IMR-90 (cell line): ENCODE measurements around the gene IGF1R. TPM values are rescaled to one million over a fixed set of nuclear protein-coding genes. Genes with fewer than 3 reads are reported as not detected.

Experiments
- ATAC-seq: fragments of 200-7000 bp; cut with Tn5 transposase; 2 replicates; pipeline ENCODE4 v1.9.1; 2020; ENCODE audit warnings: low read depth, mild to moderate bottlenecking, moderate library complexity
- BruUV-seq: library from RNA; stranded (reverse); fragments of 400-500 nt; replicated peaks from 2 replicates; lab custom pipeline; 2021; lab: Mats Ljungman, UMichigan
- CTCF ChIA-PET: fragments of 300-600 bp; formaldehyde crosslinking; extraction: SDS; loops from one replicate; lab custom pipeline; 2021; ENCODE audit warnings: antibody characterized with exemption; lab: Yijun Ruan, JAX
- POLR2A ChIA-PET: fragments of 300-600 bp; sonication (Branson Sonifier 250); formaldehyde crosslinking; loops from one replicate; lab custom pipeline; 2022; ENCODE audit warnings: antibody characterized with exemption; ENCODE audit not compliant: unreplicated experiment; lab: Charles Lee
- DNase-seq: peaks from one replicate; pipeline ENCODE4 v3.0.0; 2013
- H2AFZ ChIP-seq: replicated peaks from 2 replicates; pipeline ENCODE3; 2013; ENCODE audit warnings: low read length, mild to moderate bottlenecking; ENCODE audit not compliant: poor library complexity
- H2AK5ac ChIP-seq: 2 replicates; pipeline ENCODE4 v1.6.1; 2013; ENCODE audit warnings: low read depth, low read length, inconsistent platforms
- H2AK9ac ChIP-seq: replicated peaks from 2 replicates; pipeline ENCODE3; 2013; ENCODE audit warnings: mild to moderate bottlenecking, low read depth, low read length, moderate library complexity; ENCODE audit not compliant: poor library complexity
- H2BK120ac ChIP-seq: 2 replicates; pipeline ENCODE4 v1.6.1; 2013; ENCODE audit warnings: low read depth, low read length, inconsistent platforms
- H2BK15ac ChIP-seq: 3 replicates; pipeline ENCODE4 v1.6.1; 2013; ENCODE audit warnings: low read depth, low read length, inconsistent platforms
- H2BK20ac ChIP-seq: 2 replicates; pipeline ENCODE4 v1.6.1; 2013; ENCODE audit warnings: low read depth, mild to moderate bottlenecking, inconsistent platforms, low read length, moderate library complexity
- H2BK5ac ChIP-seq: 2 replicates; pipeline ENCODE4 v1.6.1; 2013; ENCODE audit warnings: mild to moderate bottlenecking, low read depth, low read length, inconsistent platforms; ENCODE audit not compliant: poor library complexity, severe bottlenecking
- H3K14ac ChIP-seq: replicated peaks from 2 replicates; pipeline ENCODE4 v1.6.1; 2013; ENCODE audit warnings: low read depth, low read length, inconsistent platforms
- H3K18ac ChIP-seq: 2 replicates; pipeline ENCODE4 v1.6.1; 2013; ENCODE audit warnings: low read depth, low read length, control low read depth
- H3K23ac ChIP-seq: 2 replicates; pipeline ENCODE4 v1.6.1; 2013; ENCODE audit warnings: low read depth, low read length, inconsistent platforms
- H3K27ac ChIP-seq: 2 replicates; pipeline ENCODE4 v1.5.1; 2013; ENCODE audit warnings: mild to moderate bottlenecking, control low read depth, low read length; ENCODE audit not compliant: insufficient read depth
- H3K27me3 ChIP-seq: 2 replicates; pipeline ENCODE4 v1.6.1; 2013; ENCODE audit warnings: low read length; ENCODE audit not compliant: control insufficient read depth, insufficient read depth
- H3K36me3 ChIP-seq: 2 replicates; pipeline ENCODE4 v1.6.1; 2013; ENCODE audit warnings: low read length, mixed read lengths; ENCODE audit not compliant: control insufficient read depth, insufficient read depth
- H3K4ac ChIP-seq: 2 replicates; pipeline ENCODE4 v1.6.1; 2013; ENCODE audit warnings: low read depth, low read length, inconsistent platforms
- H3K4me1 ChIP-seq: 2 replicates; pipeline ENCODE4 v1.6.1; 2013; ENCODE audit warnings: low read length, mixed read lengths; ENCODE audit not compliant: control insufficient read depth, insufficient read depth
- H3K4me2 ChIP-seq: 2 replicates; pipeline ENCODE4 v1.6.1; 2013; ENCODE audit warnings: low read depth, mild to moderate bottlenecking, control low read depth, low read length, moderate library complexity
- H3K4me3 ChIP-seq: 2 replicates; pipeline ENCODE4 v1.5.1; 2013; ENCODE audit warnings: low read depth, mild to moderate bottlenecking, control low read depth, low read length, moderate library complexity; ENCODE audit not compliant: insufficient read depth
- H3K56ac ChIP-seq: 2 replicates; pipeline ENCODE4 v1.6.1; 2013; ENCODE audit warnings: low read length, inconsistent platforms; ENCODE audit not compliant: insufficient read depth; ENCODE audit errors: extremely low read depth
- H3K79me1 ChIP-seq, 2 experiments: 2 replicates each; pipeline ENCODE4 v1.6.1; 2013; ENCODE audit warnings: low read length in 2 of 2, inconsistent platforms in 1 of 2, low read depth in 1 of 2
- H3K9ac ChIP-seq: 2 replicates; pipeline ENCODE4 v1.6.1; 2013; ENCODE audit warnings: low read depth, low read length, control low read depth
- H3K9me1 ChIP-seq: 2 replicates; pipeline ENCODE4 v1.6.1; 2013; ENCODE audit warnings: low read length, inconsistent platforms; ENCODE audit not compliant: insufficient read depth
- H3K9me3 ChIP-seq: 2 replicates; pipeline ENCODE4 v1.6.1; 2013; ENCODE audit warnings: low read length; ENCODE audit not compliant: control insufficient read depth, insufficient read depth
- H4K20me1 ChIP-seq: 2 replicates; pipeline ENCODE4 v1.6.1; 2013; ENCODE audit warnings: low read length, inconsistent platforms; ENCODE audit not compliant: insufficient read depth
- H4K5ac ChIP-seq: 2 replicates; pipeline ENCODE4 v1.6.1; 2013; ENCODE audit warnings: mild to moderate bottlenecking, low read depth, low read length, control low read depth
- H4K8ac ChIP-seq, 2 experiments: 2 replicates each; pipeline ENCODE4 v1.6.1; 2013; ENCODE audit warnings: low read depth in 2 of 2, low read length in 2 of 2, control low read depth in 1 of 2, inconsistent platforms in 1 of 2
- H4K91ac ChIP-seq: 2 replicates; pipeline ENCODE4 v1.6.1; 2013; ENCODE audit warnings: low read depth, low read length, inconsistent platforms; ENCODE audit not compliant: insufficient read depth
- BHLHE40 ChIP-seq: fragments of 150-350 bp; IDR thresholded peaks from 2 replicates; pipeline ENCODE4 v1.6.1; 2016; ENCODE audit warnings: mild to moderate bottlenecking, low read depth, low read length
- CHD1 ChIP-seq: IDR thresholded peaks from 2 replicates; pipeline ENCODE4 v1.6.1; 2012; ENCODE audit warnings: low read depth, low read length, improper control_type of control experiment
- CTCF ChIP-seq: conservative IDR thresholded peaks from 2 replicates; pipeline ENCODE4 v1.5.1; 2012; ENCODE audit warnings: mild to moderate bottlenecking, low read depth, low read length, improper control_type of control experiment
- ELK1 ChIP-seq: fragments of 150-350 bp; IDR thresholded peaks from 2 replicates; pipeline ENCODE4 v1.6.1; 2016; ENCODE audit warnings: low read depth, mild to moderate bottlenecking, low read length, moderate library complexity, borderline replicate concordance
- MAFK ChIP-seq: IDR thresholded peaks from 2 replicates; pipeline ENCODE4 v1.6.1; 2012; ENCODE audit warnings: low read depth, low read length, improper control_type of control experiment
- MAZ ChIP-seq: IDR thresholded peaks from 2 replicates; pipeline ENCODE4 v1.6.1; 2012; ENCODE audit warnings: low read depth, mild to moderate bottlenecking, low read length, improper control_type of control experiment, moderate library complexity, borderline replicate concordance
- MXI1 ChIP-seq: IDR thresholded peaks from 2 replicates; pipeline ENCODE4 v1.6.1; 2012; ENCODE audit warnings: low read depth, mild to moderate bottlenecking, low read length, moderate library complexity, borderline replicate concordance
- NFE2L2 ChIP-seq: fragments of 150-350 bp; IDR thresholded peaks from 2 replicates; pipeline ENCODE4 v1.6.1; 2016; ENCODE audit warnings: low read depth, mild to moderate bottlenecking, low read length
- POLR2A ChIP-seq: IDR thresholded peaks from 2 replicates; pipeline ENCODE4 v1.6.1; 2012; ENCODE audit warnings: mild to moderate bottlenecking, low read depth, low read length
- RAD21 ChIP-seq: IDR thresholded peaks from 2 replicates; pipeline ENCODE4 v1.6.1; 2012; ENCODE audit warnings: low read length, improper control_type of control experiment
- RCOR1 ChIP-seq: IDR thresholded peaks from 2 replicates; pipeline ENCODE4 v1.6.1; 2012; ENCODE audit warnings: mild to moderate bottlenecking, low read length, improper control_type of control experiment; ENCODE audit not compliant: insufficient replicate concordance
- RFX5 ChIP-seq: IDR thresholded peaks from 2 replicates; pipeline ENCODE4 v1.8.0; 2012; ENCODE audit warnings: low read depth, mild to moderate bottlenecking, low read length, moderate library complexity
- SMC3 ChIP-seq: fragments of 150-350 bp; IDR thresholded peaks from 2 replicates; pipeline ENCODE4 v1.6.1; 2016; ENCODE audit warnings: low read depth, mild to moderate bottlenecking, antibody characterized with exemption, low read length, moderate library complexity
- USF2 ChIP-seq: fragments of 150-350 bp; IDR thresholded peaks from 2 replicates; pipeline ENCODE4 v1.6.1; 2017; ENCODE audit warnings: mild to moderate bottlenecking, antibody characterized with exemption, low read length, low read depth
- WGBS, 2 experiments: methylation state at CpG; one replicate each; pipeline versions ENCODE4 v1.1.5 to v1.1.7; 2013; ENCODE audit warnings: missing lambda C conversion rate in 2 of 2; ENCODE audit not compliant: insufficient read length in 1 of 2; ENCODE audit errors: extremely low coverage in 2 of 2; 5-methylcytosine and 5-hydroxymethylcytosine counted together
- dilution Hi-C: fragments of 300-500 bp; cut with HindIII; formaldehyde crosslinking; loops from one replicate; pipeline ENCODE4 v1.14.3; 2018; ENCODE audit warnings: low sequenced_read_pairs; ENCODE audit not compliant: unreplicated experiment
- in situ Hi-C: fragments of 300-500 bp; cut with MboI; formaldehyde crosslinking; loops from 3 replicates; pipeline ENCODE4 v1.14.3; 2019; ENCODE audit warnings: low sequenced_read_pairs, inconsistent platforms, mixed read lengths
- intact Hi-C: fragments of 100-400 bp; cut with micrococcal nuclease; formaldehyde crosslinking; loops from 2 replicates; pipeline ENCODE4 v1.10.0; 2022
- polyA plus RNA-seq, 3 experiments: library from polyadenylated mRNA; depleted of rRNA; stranded (reverse); fragments of >200 nt; gene quantifications; 2 replicates each; pipeline ENCODE4 v1.2.3, GENCODE V29; 2012; ENCODE audit warnings: low replicate concordance in 1 of 3
- total RNA-seq: library from RNA; depleted of rRNA; stranded (reverse); fragments of >200 nt; gene quantifications from 2 replicates; pipeline ENCODE4 v1.2.3, GENCODE V29; 2012

Gene IGF1R
- total and polyA plus RNA-seq, 2 of the 4 experiments (the other 2 are of a cell fraction) = 24.0 to 24.9 TPM

GRCh38 chr15:98850961-98851572, 202.7 kb downstream of the IGF1R start:
- H3K27ac ChIP-seq = peak overlapping the region; percentile 60; the same call in 1 of the 2 replicates
- no peak overlapping the region; the same call in 1 of the 2 replicates for H3K9ac ChIP-seq
- peak overlapping the region; percentile 46; the same call in 1 of the 2 replicates for H4K91ac ChIP-seq
- H4K5ac ChIP-seq = no peak overlapping the region; the same call in 1 of the 2 replicates
- no peak overlapping the region for H3K18ac ChIP-seq
- H2BK5ac ChIP-seq = peak overlapping the region; percentile 64
- ATAC-seq (peak; percentile 55), DNase-seq (peak; percentile 70)
- POLR2A ChIA-PET = no interaction called here
- no peaks in the 10 kb centered on the region for H3K27me3 ChIP-seq
- H2BK15ac ChIP-seq = no peak overlapping the region
- H3K4me2 ChIP-seq = no peak overlapping the region; the same call in 1 of the 2 replicates
- no peaks in the 10 kb centered on the region for H3K9me3 ChIP-seq
- intact Hi-C loops (no loop called here), in situ Hi-C loops (no loop called here), dilution Hi-C loops (no loop called here)
- no TSS peak for BruUV-seq
- H3K23ac ChIP-seq = peak overlapping the region; percentile 65
- H3K4ac ChIP-seq = peak overlapping the region; percentile 86
- peaks cover 36% of the 10 kb centered on the region for H3K4me1 ChIP-seq
- H3K9me1 ChIP-seq = peaks cover 20% of the 10 kb centered on the region
- H2AK9ac ChIP-seq = peak overlapping the region; percentile 68
- peak overlapping the region; percentile 8; the same call in 1 of the 2 replicates for H2BK20ac ChIP-seq
- H2AK5ac ChIP-seq = peak overlapping the region; percentile 14; the same call in 1 of the 2 replicates
- H2AFZ ChIP-seq = peak overlapping the region; percentile 28
- CTCF ChIA-PET = interaction anchor here (0.5 to 1.2 kb wide), 10 partner anchors 28 to 332 kb away, joined by 3 to 5 read pairs (median 4); no protein-coding TSS in a partner anchor
- peak overlapping the region; percentile 21 for H2BK120ac ChIP-seq
- peaks cover 22 to 82% of the 10 kb centered on the region in 2 experiments for H3K79me1 ChIP-seq
- no peak overlapping the region for H3K4me3 ChIP-seq
- H3K14ac ChIP-seq = peak overlapping the region; percentile 73
- H3K56ac ChIP-seq = no peak overlapping the region
- no peaks in the 10 kb centered on the region for H3K36me3 ChIP-seq
- H4K20me1 ChIP-seq = peaks cover 48% of the 10 kb centered on the region
- H4K8ac ChIP-seq = peak overlapping the region in 1 of 2 experiments; percentile 75; a peak in 2 of 4 replicates
- WGBS, 2 experiments = 7% methylated on average over 3 of the region's 15 CpGs; no CpG with 5 or more reads in 1 of the 2 experiments
- no peak for TF ChIP-seq USF2
- no peak for TF ChIP-seq RCOR1
- peak; percentile 89 for TF ChIP-seq CTCF
- no peak for TF ChIP-seq RFX5
- no peak for TF ChIP-seq BHLHE40
- no peak for TF ChIP-seq NFE2L2
- TF ChIP-seq POLR2A = no peak
- no peak for TF ChIP-seq MAFK
- TF ChIP-seq ELK1 = no peak
- TF ChIP-seq MXI1 = no peak
- TF ChIP-seq RAD21 = peak; percentile 95
- TF ChIP-seq CHD1 = no peak
- peak; percentile 40; the same call in 1 of the 2 replicates for TF ChIP-seq MAZ
- peak; percentile 85 for TF ChIP-seq SMC3
